ENCODE measurements around the gene ALB.

DNA sequence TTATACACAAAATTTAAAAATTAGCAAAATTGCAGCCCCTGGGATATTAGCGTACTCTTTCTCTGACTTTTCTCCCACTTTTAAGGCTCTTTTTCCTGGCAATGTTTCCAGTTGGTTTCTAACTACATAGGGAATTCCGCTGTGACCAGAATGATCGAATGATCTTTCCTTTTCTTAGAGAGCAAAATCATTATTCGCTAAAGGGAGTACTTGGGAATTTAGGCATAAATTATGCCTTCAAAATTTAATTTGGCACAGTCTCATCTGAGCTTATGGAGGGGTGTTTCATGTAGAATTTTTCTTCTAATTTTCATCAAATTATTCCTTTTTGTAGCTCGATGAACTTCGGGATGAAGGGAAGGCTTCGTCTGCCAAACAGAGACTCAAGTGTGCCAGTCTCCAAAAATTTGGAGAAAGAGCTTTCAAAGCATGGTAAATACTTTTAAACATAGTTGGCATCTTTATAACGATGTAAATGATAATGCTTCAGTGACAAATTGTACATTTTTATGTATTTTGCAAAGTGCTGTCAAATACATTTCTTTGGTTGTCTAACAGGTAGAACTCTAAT is 6.0 kb downstream of the ALB start:
- TF ChIP-seq, protein P1, sequence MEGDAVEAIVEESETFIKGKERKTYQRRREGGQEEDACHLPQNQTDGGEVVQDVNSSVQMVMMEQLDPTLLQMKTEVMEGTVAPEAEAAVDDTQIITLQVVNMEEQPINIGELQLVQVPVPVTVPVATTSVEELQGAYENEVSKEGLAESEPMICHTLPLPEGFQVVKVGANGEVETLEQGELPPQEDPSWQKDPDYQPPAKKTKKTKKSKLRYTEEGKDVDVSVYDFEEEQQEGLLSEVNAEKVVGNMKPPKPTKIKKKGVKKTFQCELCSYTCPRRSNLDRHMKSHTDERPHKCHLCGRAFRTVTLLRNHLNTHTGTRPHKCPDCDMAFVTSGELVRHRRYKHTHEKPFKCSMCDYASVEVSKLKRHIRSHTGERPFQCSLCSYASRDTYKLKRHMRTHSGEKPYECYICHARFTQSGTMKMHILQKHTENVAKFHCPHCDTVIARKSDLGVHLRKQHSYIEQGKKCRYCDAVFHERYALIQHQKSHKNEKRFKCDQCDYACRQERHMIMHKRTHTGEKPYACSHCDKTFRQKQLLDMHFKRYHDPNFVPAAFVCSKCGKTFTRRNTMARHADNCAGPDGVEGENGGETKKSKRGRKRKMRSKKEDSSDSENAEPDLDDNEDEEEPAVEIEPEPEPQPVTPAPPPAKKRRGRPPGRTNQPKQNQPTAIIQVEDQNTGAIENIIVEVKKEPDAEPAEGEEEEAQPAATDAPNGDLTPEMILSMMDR (IDR thresholded peaks at IDR 0.05; ENCODE audit: low read length), result no peak
- TF ChIP-seq EZH2 (IDR thresholded peaks at IDR 0.05; ENCODE audit: borderline replicate concordance, low read length), result no peak
